Ascending aorta (tissue), 2 donors: Measurements from ENCODE around the gene PNPLA6. TPM values are rescaled to one million over a fixed set of nuclear protein-coding genes. Genes with fewer than 3 reads are reported as not detected.

Experiments
- DNase-seq, 2 donors: peaks; one replicate each; pipeline ENCODE4 v3.0.0-alpha.2; 2019; ENCODE audit warnings: low spot score in 2 of 2
- H3K27ac ChIP-seq, 2 donors: fragments of 200-600 bp; sonication (generic); one replicate each; pipeline ENCODE4 v1.5.1; 2016 to 2017; ENCODE audit warnings: mild to moderate bottlenecking in 1 of 2
- H3K27me3 ChIP-seq: fragments of 200-600 bp; sonication (generic); one replicate; pipeline ENCODE4 v1.5.1; 2017
- H3K36me3 ChIP-seq, 2 donors: fragments of 200-600 bp; sonication (generic); one replicate each; pipeline ENCODE4 v1.5.1; 2016
- H3K4me1 ChIP-seq, 2 donors: fragments of 200-600 bp; sonication (generic); one replicate each; pipeline ENCODE4 v1.5.1; 2016 to 2017; ENCODE audit warnings: mild to moderate bottlenecking in 1 of 2
- H3K4me3 ChIP-seq, 2 donors: fragments of 200-600 bp; sonication (generic); one replicate each; pipeline ENCODE4 v1.5.1; 2016 to 2017; ENCODE audit warnings: mild to moderate bottlenecking in 1 of 2
- H3K9me3 ChIP-seq, 2 donors: fragments of 200-600 bp; sonication (generic); one replicate each; pipeline ENCODE4 v1.5.1; 2016
- CTCF ChIP-seq, 3 experiments: fragments of 200-600 bp in 2 of 3; fragments of 450-650 bp in 1 of 3; sonication (generic) in 2 of 3; IDR thresholded peaks; one replicate each; pipeline ENCODE4 v1.5.1; 2016 to 2019; ENCODE audit warnings: antibody characterized with exemption in 3 of 3, mild to moderate bottlenecking in 1 of 3, moderate library complexity in 1 of 3
- intact Hi-C: fragments of 100-400 bp; cut with DNase I; formaldehyde crosslinking; loops from one replicate; pipeline ENCODE4 v1.15.1; 2023
- total RNA-seq: library from RNA; depleted of rRNA; stranded (reverse); fragments of >200 nt; gene quantifications from one replicate; pipeline ENCODE4 v1.1.0, GENCODE V29; 2016

PNPLA6 gene
- total RNA-seq, 1 donor from 2014 or later = 190 TPM

GRCh38 chr19:7560255-7560654, 24.7 kb downstream of the PNPLA6 start:
- intact Hi-C loops = no loop called here

GRCh38 chr19:7561325-7561724, 25.8 kb downstream of the PNPLA6 start:
- Histone ChIP-seq H3K9me3 (no peaks in the 10 kb centered on the region), H3K36me3 (peaks cover 55 to 62% of the 10 kb centered on the region in 2 donors), H3K27ac (no peak overlapping the region), H3K4me3 (no peak overlapping the region), H3K27me3 (no peaks in the 10 kb centered on the region), H3K4me1 (no peaks in the 10 kb centered on the region)
- no peak for DNase-seq
- no peak for TF ChIP-seq CTCF (IDR thresholded peaks at IDR 0.05)
- intact Hi-C loops = no loop called here

More at GRCh38 chr19:7560255-7560654, 24.7 kb downstream of the PNPLA6 start:
- no peaks in the 10 kb centered on the region for H3K27me3 ChIP-seq
- H3K36me3 ChIP-seq = peaks cover 64 to 71% of the 10 kb centered on the region in 2 donors
- no peaks in the 10 kb centered on the region for H3K9me3 ChIP-seq
- no peaks in the 10 kb centered on the region for H3K4me1 ChIP-seq
- H3K4me3 ChIP-seq = no peak overlapping the region
- no peak overlapping the region for H3K27ac ChIP-seq
- DNase-seq = no peak
- no peak for TF ChIP-seq CTCF (IDR thresholded peaks at IDR 0.05)

GRCh38 chr19:7562646-7563393, 27.3 kb downstream of the PNPLA6 start:
- no peak overlapping the region for H3K27ac ChIP-seq
- TF ChIP-seq CTCF (IDR thresholded peaks at IDR 0.05) = no peak
- DNase-seq = no peak
- no peaks in the 10 kb centered on the region for H3K9me3 ChIP-seq
- no peaks in the 10 kb centered on the region for H3K4me1 ChIP-seq
- intact Hi-C loops = no loop called here
- H3K4me3 ChIP-seq = no peak overlapping the region
- H3K27me3 ChIP-seq = no peaks in the 10 kb centered on the region
- H3K36me3 ChIP-seq = peaks cover 40 to 47% of the 10 kb centered on the region in 2 donors

GRCh38 chr19:7564866-7565265, 29.3 kb downstream of the PNPLA6 start:
- Histone ChIP-seq H3K36me3 (peaks cover 19 to 26% of the 10 kb centered on the region in 2 donors), H3K27me3 (no peaks in the 10 kb centered on the region), H3K4me1 (no peaks in the 10 kb centered on the region), H3K9me3 (no peaks in the 10 kb centered on the region), H3K27ac (no peak overlapping the region), H3K4me3 (no peak overlapping the region)
- no peak for TF ChIP-seq CTCF (IDR thresholded peaks at IDR 0.05)
- DNase-seq = no peak
- intact Hi-C loops = no loop called here

GRCh38 chr19:7565332-7565731, 29.8 kb downstream of the PNPLA6 start:
- intact Hi-C loops = no loop called here
- no peak for DNase-seq
- H3K4me1 ChIP-seq = no peaks in the 10 kb centered on the region

More at GRCh38 chr19:7565332-7565731, 29.8 kb downstream of the PNPLA6 start:
- Histone ChIP-seq H3K36me3 (peaks cover 14 to 22% of the 10 kb centered on the region in 2 donors), H3K27me3 (no peaks in the 10 kb centered on the region), H3K4me3 (no peak overlapping the region), H3K9me3 (no peaks in the 10 kb centered on the region), H3K27ac (no peak overlapping the region)
- TF ChIP-seq CTCF (IDR thresholded peaks at IDR 0.05) = no peak
